Forelimb muscle (tissue), 1 donor: ENCODE measurements around the gene DBR1. TPM values are rescaled to one million over a fixed set of nuclear protein-coding genes. Genes with fewer than 3 reads are reported as not detected.
A peak's percentile ranks its signal among the peaks of the same experiment; 100 is the strongest.

Source experiments
- DNase-seq: peaks from one replicate; pipeline ENCODE4 v3.0.0-alpha.2; 2013; ENCODE audit warnings: low read depth
- polyA plus RNA-seq: library from polyadenylated mRNA; unstranded; fragments of 120-200 nt; gene quantifications from one replicate; pipeline ENCODE4 v1.2.1, GENCODE V29; 2013; ENCODE audit not compliant: insufficient read length

Gene DBR1
- polyA plus RNA-seq, 1 donor = 9.4 TPM

DNA sequence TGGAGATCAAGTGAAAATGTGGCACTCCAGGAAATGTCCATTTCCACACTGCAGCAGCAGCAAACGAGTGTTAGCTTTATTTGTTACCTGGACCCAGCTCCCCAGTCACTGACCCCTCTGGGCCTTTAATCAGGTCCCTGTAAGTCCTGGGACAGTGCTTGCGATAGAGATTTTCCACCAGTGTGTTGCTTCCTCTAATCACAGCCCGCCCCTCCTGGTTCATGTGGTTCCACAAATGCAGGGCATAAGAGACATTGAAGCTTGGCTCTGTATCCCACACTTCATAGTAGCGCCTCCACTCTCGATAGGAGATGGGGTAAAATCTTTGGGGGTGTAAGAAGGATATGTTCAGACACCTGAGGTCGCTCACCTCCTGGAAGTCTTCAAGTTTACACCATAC lies 50.5 kb downstream of the DBR1 start:
- DNase-seq = no peak

DNA sequence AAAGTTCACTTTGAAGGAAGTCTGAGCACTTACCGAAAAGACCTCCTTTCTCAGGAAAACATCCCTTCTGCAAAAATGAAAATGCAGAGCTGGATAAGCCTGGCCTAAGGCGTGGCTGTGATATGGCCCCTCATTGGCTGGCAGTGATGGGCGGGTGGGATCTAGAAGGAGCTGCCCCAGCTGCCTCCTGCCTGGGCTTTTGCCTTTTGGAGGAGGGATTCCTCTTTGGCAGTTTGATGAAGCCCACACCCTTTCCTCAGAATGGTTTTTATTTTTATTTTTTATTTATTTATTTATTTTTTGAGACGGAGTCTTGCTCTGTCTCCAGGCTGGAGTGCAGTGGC lies 55.3 kb downstream of the DBR1 start:
- no peak for DNase-seq

DNA sequence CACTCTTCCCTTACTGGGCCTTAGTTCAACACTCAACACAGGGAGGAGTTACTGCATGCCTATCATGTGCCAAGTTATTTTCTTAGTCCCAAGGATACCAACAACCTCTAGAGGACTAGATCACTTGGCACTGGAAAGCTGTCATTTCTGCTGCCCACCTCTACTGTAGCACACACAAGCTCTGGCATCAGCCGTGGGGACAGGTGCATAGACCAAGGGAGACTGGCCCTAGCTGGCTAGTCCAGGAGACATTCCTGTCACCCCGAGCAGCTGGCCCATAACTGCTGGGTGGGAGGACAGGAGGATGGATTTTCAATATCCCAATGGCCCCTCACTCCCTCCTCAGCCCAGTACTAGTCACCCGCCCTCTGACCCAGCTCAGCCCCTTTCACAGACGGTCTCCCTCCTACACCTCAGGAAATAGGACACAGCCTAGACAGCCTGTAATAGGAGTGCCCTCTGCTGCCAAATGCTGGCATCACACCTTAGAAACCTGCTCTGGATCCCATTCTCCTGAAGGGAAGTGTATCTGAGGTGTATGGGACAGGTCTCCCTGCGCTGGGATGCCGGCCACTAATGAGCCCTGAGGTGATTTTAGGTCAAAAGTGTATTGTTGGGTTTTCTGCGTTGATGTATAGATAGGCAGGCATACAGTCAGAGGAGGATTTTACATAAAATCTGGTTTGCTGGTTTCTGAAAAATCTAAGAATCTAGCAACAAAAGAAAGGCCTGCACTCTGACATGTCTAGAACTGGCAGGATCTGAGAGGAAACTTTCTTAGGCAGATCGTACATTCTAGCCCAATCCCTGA lies 55.9 kb downstream of the DBR1 start:
- no peak for DNase-seq

DNA sequence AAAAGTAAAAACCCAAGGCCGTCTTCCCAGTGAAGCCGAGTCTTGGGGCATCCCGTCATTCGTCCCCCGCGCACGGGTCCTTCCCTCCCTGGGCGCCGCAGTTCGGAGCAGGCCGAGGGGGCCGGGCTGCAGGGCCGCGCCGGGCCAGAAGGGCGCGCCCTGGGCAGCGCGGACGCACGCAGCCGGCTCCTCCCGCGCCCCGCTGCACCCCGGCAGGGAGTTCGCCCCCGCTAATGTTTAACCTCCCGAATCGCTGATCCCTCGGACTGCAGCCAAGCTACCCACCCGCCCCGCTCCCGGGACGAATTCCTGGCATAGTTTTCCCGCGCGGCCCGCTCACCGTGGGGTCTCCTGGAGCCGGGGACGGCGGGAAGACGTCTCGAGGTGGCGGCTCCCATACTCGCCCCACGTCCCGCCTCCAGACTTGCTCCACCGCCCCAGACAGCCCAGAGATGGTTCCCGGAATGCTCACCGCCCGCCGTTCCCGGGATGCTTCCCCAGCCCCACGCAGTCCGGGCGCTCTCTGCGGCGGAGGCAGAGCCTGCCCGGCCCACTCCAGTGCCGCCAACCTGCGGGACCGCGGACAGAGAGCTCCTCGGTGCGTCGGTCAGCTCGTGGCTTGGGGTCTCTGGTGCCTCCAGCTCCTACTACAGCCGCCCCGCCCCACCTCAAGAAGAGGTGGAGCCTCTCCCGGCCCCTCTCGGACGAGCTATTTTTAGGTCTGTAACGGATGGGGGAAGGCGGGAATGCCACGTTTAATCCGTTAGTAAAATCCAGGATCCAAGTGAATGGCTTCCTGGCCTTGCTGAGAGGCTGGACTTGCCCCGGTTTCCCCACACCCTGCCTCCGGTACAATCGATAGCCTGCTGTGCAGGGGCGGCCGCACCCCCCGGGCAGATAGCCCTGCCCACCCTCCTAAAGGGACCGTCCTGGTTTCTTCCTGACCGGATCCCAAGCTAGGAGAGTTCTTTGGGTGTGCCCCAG lies 59.4 kb downstream of the DBR1 start, which contains the start of gene DZIP1L:
Gene DZIP1L (minus strand): TSS at position 621 of the 984 bp plus-strand sequence. CDS start 11,637 bp downstream, outside the sequence.
- DNase-seq = peak; percentile 40

DNA sequence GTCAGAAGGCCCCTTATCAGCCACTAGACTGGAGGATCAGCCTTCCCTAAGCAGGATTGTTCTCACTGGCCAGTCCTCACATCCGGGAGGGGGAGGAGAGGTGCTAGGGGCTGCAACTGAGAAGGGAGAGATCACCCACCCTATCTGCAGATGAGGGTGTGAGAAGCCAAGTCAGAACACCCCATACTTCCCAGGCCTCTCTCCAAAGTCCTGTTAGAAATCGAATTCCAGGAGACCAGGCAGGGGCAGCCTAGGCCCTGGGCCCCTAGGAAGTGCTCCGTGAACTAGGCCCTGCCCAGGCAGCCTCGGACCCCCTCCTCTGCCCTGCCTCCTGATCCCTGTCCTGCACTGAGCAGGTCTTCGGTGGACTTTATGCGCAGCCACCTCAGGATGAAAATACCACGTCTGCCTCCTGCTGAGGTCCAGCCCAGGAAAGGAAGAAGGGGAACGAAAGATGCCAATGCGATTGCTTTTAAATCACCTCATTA lies 60.2 kb downstream of the DBR1 start:
- DNase-seq = no peak

DNA sequence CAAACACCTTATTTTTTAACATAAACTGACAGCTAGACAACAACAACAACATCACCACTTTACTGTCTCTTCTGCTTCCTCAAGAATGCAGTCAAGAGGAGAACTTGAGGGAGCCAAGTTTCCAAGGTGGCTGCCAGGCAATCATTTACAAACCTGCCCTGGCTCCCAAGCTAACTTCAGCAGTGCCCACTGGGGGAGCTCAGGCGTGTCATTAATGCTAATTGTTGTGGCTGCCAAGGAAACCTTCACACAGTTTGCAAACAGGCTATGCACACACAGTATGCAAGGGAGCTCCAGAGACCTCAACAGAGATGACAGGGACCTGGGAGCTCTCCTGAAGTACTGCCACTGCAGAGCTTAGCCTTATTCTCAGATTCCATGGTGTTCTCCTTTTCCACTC lies 61.4 kb downstream of the DBR1 start:
- no peak for DNase-seq

DNA sequence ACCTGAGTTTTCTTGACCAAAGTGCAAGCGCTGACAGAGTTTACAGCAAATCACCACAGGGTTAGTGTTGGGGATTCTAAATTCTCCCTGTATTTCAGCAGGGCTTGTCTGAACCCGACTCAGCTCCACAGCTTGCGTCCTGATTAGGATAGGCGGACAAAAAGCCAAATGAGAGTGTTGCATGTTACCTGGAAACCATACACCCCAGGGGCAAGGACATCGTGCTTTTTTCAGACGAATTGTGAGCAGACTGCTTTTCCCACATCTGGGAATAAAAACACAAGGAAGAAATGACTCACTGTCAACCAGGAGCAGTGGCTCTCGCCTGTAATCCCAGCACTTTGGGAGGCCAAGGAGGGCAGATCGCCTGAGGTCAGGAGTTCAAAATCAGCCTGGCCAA lies 62.4 kb downstream of the DBR1 start:
- DNase-seq = no peak

Other genes starting within 250 kb of the DBR1 start
- 0.39 TPM for gene CLDN18, start 164.8 kb downstream of the DBR1 start, polyA plus RNA-seq
- gene DZIP1L, start 59.3 kb downstream of the DBR1 start, polyA plus RNA-seq = 6.9 TPM
- gene A4GNT, start 42.5 kb downstream of the DBR1 start, polyA plus RNA-seq = not detected
- 43.7 TPM for gene ARMC8, start 12.4 kb upstream of the DBR1 start, polyA plus RNA-seq
- gene NME9, start 154.9 kb upstream of the DBR1 start, polyA plus RNA-seq = 0.90 TPM
- gene MRAS, start 173.7 kb upstream of the DBR1 start, polyA plus RNA-seq = 69.6 TPM